ENCODE results near the gene PALM3.

The PALM3 gene

DNA sequence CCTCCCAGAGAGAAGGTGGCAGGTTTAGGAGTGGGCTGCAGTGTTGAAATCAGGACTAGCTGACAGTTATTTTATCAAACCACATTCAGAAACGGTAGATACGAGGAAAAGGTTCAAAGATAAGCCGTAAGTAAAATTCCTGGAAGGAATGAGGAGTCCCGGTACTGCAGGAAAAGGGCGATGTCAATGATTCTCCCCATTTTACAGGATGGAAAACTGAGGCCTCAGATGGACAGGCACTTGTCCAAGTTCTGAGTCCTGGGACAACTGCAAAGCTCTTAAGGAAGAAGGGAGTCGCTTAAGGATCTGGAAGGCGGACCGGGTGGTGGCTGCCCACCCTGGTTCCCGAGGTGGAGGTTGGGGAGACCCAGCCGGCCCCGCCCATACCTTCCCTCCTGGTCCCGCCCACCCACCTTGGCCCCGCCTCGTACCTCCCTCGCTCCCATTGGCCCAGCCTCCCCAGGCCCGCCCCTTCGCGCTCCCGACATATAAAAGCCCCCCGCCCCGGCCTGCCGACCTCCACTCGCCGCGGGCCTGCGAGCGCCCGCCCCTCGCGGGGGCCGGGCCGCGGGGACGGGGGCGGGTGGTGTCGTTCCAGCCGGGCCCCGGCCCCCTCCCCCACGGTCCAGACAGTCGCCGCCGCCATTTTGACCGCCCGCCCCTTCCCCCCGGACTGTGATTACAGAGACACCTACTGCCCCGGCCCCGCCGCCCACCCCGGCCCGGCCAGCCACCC is 56.4 kb downstream of the PALM3 start:
- H3K9ac ChIP-seq (ENCODE audit: low read depth, low read length, poor library complexity) = no peak overlapping the region
- H3K4me2 ChIP-seq (ENCODE audit: insufficient read depth, low read length, poor library complexity, severe bottlenecking) = peak overlapping the region; percentile 49
- H2AFZ ChIP-seq (ENCODE audit: low read length) = peak overlapping the region; percentile 89
- H2BK120ac ChIP-seq (ENCODE audit: low read depth, low read length) = no peak overlapping the region
- H3K4me3 ChIP-seq (ENCODE audit: low read length in 2 of 2) = peak overlapping the region; percentile 59 to 94
- peak overlapping the region; percentile 65 for H3K23ac ChIP-seq (ENCODE audit: low read depth, low read length, poor library complexity)
- peak; percentile 85 for DNase-seq (ENCODE audit: low spot score)
- no peak overlapping the region for H4K8ac ChIP-seq (ENCODE audit: low read depth, low read length)
- H3K36me3 ChIP-seq (replicated peaks in 1 of 2; ENCODE audit: control insufficient read depth in 2 of 2, insufficient read depth in 2 of 2, low read length in 2 of 2) = no peaks in the 10 kb centered on the region
- H3K4ac ChIP-seq (ENCODE audit: low read length) = no peak overlapping the region
- no peak overlapping the region for H2AK5ac ChIP-seq (ENCODE audit: low read depth, low read length)
- H2BK5ac ChIP-seq (ENCODE audit: low read length) = no peak overlapping the region
- WGBS, 2 donors (ENCODE audit: extremely low coverage in 2 of 2, insufficient read length in 2 of 2, insufficient replicate concordance in 1 of 2) = no CpG with 5 or more reads among the region's 50 CpGs
- peak overlapping the region; percentile 75 for H3K27ac ChIP-seq (replicated peaks; ENCODE audit: low read length)
- no peak overlapping the region for H4K91ac ChIP-seq (ENCODE audit: low read depth, low read length, poor library complexity)
- H3K14ac ChIP-seq (ENCODE audit: low read length) = peak overlapping the region; percentile 71
- no peaks in the 10 kb centered on the region for H3K27me3 ChIP-seq (ENCODE audit: control insufficient read depth in 3 of 3, insufficient read depth in 3 of 3, low read depth in 1 of 3, low read length in 3 of 3)
- no peaks in the 10 kb centered on the region for H3K9me3 ChIP-seq (replicated peaks in 1 of 2; ENCODE audit: control insufficient read depth in 2 of 2, insufficient read depth in 1 of 2, low read depth in 1 of 2, low read length in 2 of 2)
- peaks cover 4% of the 10 kb centered on the region for H3K79me1 ChIP-seq (ENCODE audit: low read depth, low read length)
- H3K18ac ChIP-seq (ENCODE audit: low read length) = peak overlapping the region; percentile 97
- peaks cover 0 to 2% of the 10 kb centered on the region in 2 donors for H3K4me1 ChIP-seq (ENCODE audit: control insufficient read depth in 2 of 2, insufficient read depth in 1 of 2, low read depth in 1 of 2, low read length in 2 of 2)
- H2BK15ac ChIP-seq (ENCODE audit: low read length) = no peak overlapping the region
- no peak overlapping the region for H2BK12ac ChIP-seq (ENCODE audit: low read length)

DNA sequence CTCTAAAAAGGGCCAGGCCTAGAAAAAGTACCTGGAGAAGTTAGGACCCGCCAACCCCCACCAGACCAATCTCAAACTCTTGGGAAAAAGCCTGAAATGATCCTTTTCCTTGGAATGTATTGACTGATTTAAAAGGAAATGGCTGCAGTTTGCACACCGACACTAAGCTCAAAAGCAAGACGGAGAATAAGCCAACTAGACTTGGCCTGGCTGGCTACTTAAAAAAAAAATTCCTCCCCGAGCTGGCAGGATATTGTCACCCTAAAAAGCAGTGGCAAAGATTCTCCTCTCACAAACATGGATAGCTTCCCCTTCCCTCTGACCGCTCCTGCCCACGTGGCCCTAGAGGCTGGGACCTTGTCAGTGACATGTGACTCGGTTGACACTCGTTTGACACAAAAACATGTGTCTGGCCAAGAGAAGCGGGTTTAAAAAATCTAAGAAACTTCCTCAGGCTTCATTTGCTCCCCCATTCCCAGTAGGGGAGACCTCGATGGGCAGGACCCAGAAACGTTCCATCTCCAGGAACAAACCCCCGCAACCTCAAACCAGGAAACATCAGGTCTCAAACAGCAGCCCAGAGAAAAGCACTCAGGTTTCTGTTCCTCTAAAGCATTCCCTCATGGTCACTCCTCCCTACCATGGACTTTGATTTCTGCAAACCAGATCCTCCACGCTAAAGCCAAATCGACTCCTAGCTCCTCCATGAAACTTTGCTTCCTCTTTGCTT is 57.1 kb downstream of the PALM3 start:
- Histone ChIP-seq H3K79me1 (ENCODE audit: low read depth, low read length) (peaks cover 4% of the 10 kb centered on the region), H3K4me3 (ENCODE audit: low read length in 2 of 2) (peak overlapping the region in 1 of 2 donors; percentile 59), H3K23ac (ENCODE audit: low read depth, low read length, poor library complexity) (no peak overlapping the region), H2AFZ (ENCODE audit: low read length) (no peak overlapping the region), H3K4ac (ENCODE audit: low read length) (no peak overlapping the region), H3K9ac (ENCODE audit: low read depth, low read length, poor library complexity) (no peak overlapping the region), H3K27ac (replicated peaks; ENCODE audit: low read length) (peak overlapping the region; percentile 0), H3K18ac (ENCODE audit: low read length) (no peak overlapping the region), H2AK5ac (ENCODE audit: low read depth, low read length) (no peak overlapping the region), H2BK15ac (ENCODE audit: low read length) (no peak overlapping the region), H3K27me3 (ENCODE audit: control insufficient read depth in 3 of 3, insufficient read depth in 3 of 3, low read depth in 1 of 3, low read length in 3 of 3) (no peaks in the 10 kb centered on the region), H3K14ac (ENCODE audit: low read length) (no peak overlapping the region), H2BK120ac (ENCODE audit: low read depth, low read length) (no peak overlapping the region), H4K91ac (ENCODE audit: low read depth, low read length, poor library complexity) (no peak overlapping the region), H3K4me2 (ENCODE audit: insufficient read depth, low read length, poor library complexity, severe bottlenecking) (no peak overlapping the region), H2BK5ac (ENCODE audit: low read length) (no peak overlapping the region), H2BK12ac (ENCODE audit: low read length) (no peak overlapping the region), H4K8ac (ENCODE audit: low read depth, low read length) (no peak overlapping the region), H3K9me3 (replicated peaks in 1 of 2; ENCODE audit: control insufficient read depth in 2 of 2, insufficient read depth in 1 of 2, low read depth in 1 of 2, low read length in 2 of 2) (peaks cover 0 to 1% of the 10 kb centered on the region in 2 donors), H3K36me3 (replicated peaks in 1 of 2; ENCODE audit: control insufficient read depth in 2 of 2, insufficient read depth in 2 of 2, low read length in 2 of 2) (no peaks in the 10 kb centered on the region), H3K4me1 (ENCODE audit: control insufficient read depth in 2 of 2, insufficient read depth in 1 of 2, low read depth in 1 of 2, low read length in 2 of 2) (peaks cover 0 to 2% of the 10 kb centered on the region in 2 donors)
- WGBS, 2 donors (ENCODE audit: extremely low coverage in 2 of 2, insufficient read length in 2 of 2, insufficient replicate concordance in 1 of 2) = no CpG with 5 or more reads among the region's 14 CpGs
- no peak for DNase-seq (ENCODE audit: low spot score)
